LoVo (cell line): ENCODE measurements around the gene RBM4.

Source experiments
- DNase-seq: peaks from one replicate; pipeline ENCODE4 v3.0.0-alpha.2; 2016; ENCODE audit warnings: low spot score

The RBM4 gene

DNA sequence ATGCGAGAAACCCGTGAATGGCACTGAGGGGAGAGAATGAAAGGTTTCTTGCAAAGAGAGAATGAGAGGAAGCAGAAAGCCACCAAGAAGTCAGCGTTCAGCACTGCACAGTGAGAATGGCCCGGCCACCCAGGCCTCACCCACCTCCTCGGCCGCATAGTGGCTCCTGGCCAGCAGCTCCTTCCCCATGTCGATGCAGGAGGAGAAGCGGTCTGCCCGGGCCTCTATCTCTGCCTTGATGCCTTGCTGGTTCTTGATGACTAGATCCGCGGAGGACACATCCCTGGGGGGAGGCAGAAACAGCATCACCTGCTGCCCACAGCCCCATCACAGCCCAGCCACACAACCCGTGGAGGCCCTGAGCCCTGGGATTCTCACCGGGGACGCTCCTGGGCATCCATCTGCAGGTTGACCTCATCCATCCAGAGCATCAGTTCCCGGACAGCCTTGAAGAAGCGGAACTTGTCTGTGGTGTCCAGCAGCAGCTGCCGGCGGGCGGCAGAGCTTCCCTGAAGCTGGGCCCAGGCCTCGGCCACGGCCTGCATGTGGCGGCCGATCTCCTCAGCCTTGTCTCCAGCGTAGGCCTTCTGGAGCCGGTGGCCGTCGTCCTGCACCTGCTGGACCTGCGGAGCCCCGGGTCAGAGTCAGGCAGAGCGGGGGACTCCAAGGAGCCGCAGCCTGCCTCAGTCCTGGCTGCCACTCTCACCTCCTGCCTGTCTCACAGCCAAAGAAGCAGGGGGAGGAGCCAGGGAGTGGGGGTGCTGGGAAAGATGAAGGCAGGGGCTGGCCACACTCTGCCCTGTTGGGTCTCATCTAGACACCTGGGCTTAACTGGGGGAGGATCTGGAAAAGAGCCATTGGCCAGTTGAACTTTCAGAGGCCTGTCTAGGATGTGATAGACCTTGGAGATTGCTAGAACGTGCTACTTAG, 51.4 kb downstream of the RBM4 start:
- DNase-seq = no peak

DNA sequence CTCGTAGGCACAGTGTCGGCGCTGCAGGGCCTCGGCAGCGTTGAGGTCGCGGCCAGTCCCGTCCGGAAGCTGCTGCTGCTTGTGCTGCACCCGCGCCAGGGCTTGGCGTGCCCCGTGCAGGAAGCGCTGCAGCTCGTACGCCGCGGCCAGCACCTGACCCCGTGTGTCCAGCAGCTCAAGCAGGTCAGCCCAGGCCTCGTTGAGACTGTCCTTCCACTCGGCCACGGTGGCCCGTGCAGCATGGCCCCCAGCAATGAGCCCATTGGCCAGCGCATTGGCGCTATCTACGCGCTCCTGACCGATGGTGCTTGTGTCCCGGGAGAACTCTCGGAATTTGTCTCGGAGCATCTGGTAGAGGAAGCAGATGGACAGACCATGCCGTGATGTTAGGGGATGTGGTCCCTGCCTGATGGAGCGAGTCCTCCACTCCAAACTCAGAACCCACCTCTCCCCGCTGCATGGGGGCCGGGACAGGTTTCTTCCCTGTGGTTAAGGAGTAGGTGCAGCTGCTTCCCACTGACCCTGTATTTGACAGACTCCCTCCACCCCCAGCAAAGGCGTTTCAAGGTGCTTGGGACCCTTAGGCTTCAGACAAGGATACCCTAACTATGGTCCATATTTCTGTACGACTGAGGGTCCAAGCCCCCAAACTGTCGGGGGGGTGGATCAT, 52.9 kb downstream of the RBM4 start:
- no peak for DNase-seq

DNA sequence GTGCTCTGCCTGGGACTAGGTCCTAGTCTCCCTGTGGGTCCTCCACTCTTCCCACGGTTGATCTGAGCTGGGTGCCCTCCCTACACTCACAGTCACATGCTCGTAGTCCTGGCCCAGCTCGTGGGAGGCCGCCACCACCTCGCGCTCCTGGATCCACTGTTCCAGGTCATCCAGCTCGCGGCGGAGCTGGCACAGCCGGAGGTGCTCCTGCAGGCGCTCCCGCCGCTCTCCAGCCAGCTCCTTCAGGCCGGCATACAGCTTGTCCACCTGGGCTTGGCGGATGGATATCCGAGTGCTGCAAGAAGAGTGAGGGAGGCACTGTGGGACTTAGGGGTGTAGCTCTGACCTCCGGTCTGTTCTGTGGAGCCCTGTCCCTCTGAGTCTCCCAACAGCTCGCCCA, 53.9 kb downstream of the RBM4 start:
- no peak for DNase-seq

DNA sequence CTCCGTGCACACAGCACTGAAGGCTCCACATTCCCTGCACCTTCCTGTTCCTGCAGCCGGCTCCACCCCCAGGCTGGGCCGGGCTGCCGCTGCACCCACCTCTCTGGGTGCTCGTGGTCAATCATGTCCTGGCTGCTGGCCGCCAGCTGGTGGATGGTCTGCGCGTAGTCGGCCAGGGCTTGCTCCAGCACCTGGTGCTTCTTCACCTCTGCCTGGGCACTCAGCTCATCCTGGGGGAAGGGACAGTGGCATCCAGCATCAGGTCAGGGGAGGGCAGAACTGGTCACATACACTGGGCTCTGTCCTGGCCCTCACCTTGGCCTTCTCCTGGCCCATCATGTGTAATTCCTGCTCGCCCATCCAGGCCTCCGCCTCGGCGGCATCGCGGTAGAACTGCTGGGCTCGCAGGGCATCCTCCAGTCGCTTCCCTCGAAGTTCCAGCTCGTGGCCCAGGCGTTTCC, 54.4 kb downstream of the RBM4 start:
- no peak for DNase-seq

DNA sequence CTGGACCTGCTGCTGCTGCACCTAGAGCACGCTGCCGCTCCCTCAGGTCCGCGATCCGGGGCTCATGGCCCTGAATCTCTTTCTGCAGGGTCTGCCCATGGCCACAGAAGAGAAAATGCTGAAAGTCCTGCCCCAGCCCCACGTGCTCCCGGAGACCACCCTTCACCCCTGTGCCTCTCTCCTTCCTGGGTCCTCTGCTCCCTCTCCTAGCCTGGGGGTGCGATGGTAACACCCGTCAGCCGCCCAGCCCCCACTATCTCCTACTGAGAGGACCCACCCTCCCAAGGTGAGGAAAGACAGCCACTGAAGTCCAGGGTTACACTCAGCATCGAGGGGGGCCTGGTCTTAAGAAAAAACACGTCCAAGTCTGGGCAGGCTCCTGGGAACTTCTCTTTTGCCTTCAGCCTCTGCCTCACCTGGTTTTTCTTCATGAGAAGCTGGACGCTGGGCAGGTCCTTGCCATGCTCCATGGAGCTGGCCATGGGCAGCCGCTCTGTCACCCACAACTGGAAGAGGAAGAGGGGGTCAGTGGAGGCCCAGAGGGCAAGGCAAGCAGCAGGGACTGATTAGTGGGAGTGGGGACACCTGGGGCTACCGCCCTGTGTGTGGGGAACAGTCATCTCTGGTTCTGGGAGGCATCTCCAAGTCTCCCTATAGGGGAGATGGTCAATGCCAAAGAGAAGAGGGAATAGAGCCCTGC, 55.0 kb downstream of the RBM4 start:
- DNase-seq = no peak

DNA sequence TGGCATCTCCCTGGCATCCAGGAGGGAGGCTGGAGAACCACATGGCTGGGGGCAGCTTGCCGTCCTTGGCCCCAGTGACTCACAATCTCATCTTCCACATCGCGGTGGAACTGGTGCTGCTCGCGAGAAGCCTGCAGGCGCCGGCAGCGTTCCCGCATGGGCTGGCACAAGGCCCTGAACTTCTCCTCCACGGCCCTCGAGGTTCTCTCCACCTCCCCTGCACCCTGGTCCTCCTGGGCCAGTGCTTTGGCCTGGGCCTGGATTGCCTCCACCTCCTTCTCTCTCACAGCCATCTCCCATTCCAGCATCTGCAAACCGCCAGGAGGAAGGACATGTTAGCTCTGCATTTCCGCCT, 55.5 kb downstream of the RBM4 start:
- no peak for DNase-seq

DNA sequence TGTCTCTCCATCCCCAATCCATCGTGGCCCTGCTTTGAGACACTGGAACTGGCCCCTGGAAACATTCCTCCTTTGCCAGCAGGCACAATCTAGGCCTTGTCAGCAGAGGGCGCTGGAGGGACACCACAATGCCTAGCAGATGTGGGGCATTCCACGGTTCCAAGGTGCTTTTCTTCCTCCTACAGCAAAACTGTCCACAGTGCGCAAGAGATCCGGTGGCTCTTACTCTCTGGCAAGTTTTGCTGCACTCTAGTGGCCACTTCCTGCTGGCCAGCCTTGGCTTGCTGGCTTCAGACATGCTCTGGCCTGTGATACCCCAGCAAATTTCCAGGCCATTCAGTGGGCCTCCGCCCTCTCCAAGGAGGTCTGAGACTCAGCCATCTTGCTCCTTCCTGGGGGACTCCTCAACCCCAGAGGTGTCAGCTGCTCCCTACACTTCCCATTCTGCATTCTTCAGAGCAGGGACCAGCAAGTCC, 56.3 kb downstream of the RBM4 start:
- peak; percentile 84 for DNase-seq
